ENCODE data around the gene RPL35.
"Not testable (repeated sequence)": the region's sequence is repeated elsewhere in the genome, so short reads cannot be mapped to it uniquely, and the experiment has no call there.

RPL35 gene

GRCh38 chr9:124852121-124852828, 9.5 kb downstream of the RPL35 start:
- no peak for DNase-seq (ENCODE audit: low spot score)

- no peak for DNase-seq (ENCODE audit: low spot score)
Measured at GRCh38 chr9:124849801-124850200, 12.0 kb downstream of the RPL35 start.

- no peak for DNase-seq (ENCODE audit: low spot score)
Measured at GRCh38 chr9:124846969-124847368, 14.8 kb downstream of the RPL35 start.

GRCh38 chr9:124846467-124846866, 15.3 kb downstream of the RPL35 start:
- DNase-seq (ENCODE audit: low spot score) = not testable (repeated sequence)

GRCh38 chr9:124844291-124844690, 17.5 kb downstream of the RPL35 start:
- no peak for DNase-seq (ENCODE audit: low spot score)

- DNase-seq (ENCODE audit: low spot score) = no peak
Measured at GRCh38 chr9:124843456-124844034, 18.2 kb downstream of the RPL35 start.

- no peak for DNase-seq (ENCODE audit: low spot score)
Measured at GRCh38 chr9:124841075-124841821, 20.5 kb downstream of the RPL35 start.

GRCh38 chr9:124840300-124840833, 21.4 kb downstream of the RPL35 start:
- no peak for DNase-seq (ENCODE audit: low spot score)

- peak; percentile 66 for DNase-seq (ENCODE audit: low spot score)
Measured at GRCh38 chr9:124839612-124840299, 22.0 kb downstream of the RPL35 start.

GRCh38 chr9:124838567-124839275, 23.0 kb downstream of the RPL35 start:
- DNase-seq (ENCODE audit: low spot score) = not testable (repeated sequence)

GRCh38 chr9:124838132-124838531, 23.6 kb downstream of the RPL35 start:
- not testable (repeated sequence) for DNase-seq (ENCODE audit: low spot score)

GRCh38 chr9:124835026-124835557, 26.7 kb downstream of the RPL35 start:
- peak; percentile 71 for DNase-seq (ENCODE audit: low spot score)

GRCh38 chr9:124834591-124834990, 27.2 kb downstream of the RPL35 start:
- DNase-seq (ENCODE audit: low spot score) = no peak

GRCh38 chr9:124831642-124832364, 30.0 kb downstream of the RPL35 start:
- DNase-seq (ENCODE audit: low spot score) = no peak

GRCh38 chr9:124830593-124830992, 31.2 kb downstream of the RPL35 start:
- DNase-seq (ENCODE audit: low spot score) = no peak

- no peak for DNase-seq (ENCODE audit: low spot score)
Measured at GRCh38 chr9:124829334-124829669, 32.5 kb downstream of the RPL35 start.

- DNase-seq (ENCODE audit: low spot score) = no peak
Measured at GRCh38 chr9:124828489-124829333, 33.0 kb downstream of the RPL35 start.

GRCh38 chr9:124820698-124821623, 40.8 kb downstream of the RPL35 start:
- no peak for DNase-seq (ENCODE audit: low spot score)
